Activated naive CD8-positive, alpha-beta T cell treated with anti-CD3 and anti-CD28 coated beads, Interleukin-2, amount 10 ng/mL, durations not matched to agents 7 days and 5 days (primary cell): ENCODE results near the gene RAB3GAP2. TPM values are rescaled to one million over a fixed set of nuclear protein-coding genes. Genes with fewer than 3 reads are reported as not detected.
"Not testable (repeated sequence)": the region's sequence is repeated elsewhere in the genome, so short reads cannot be mapped to it uniquely, and the experiment has no call there.

Source experiments
- ATAC-seq: fragments of 150-1000 bp; cut with Tn5 transposase; one replicate; pipeline ENCODE4 v1.10.0; 2021; ENCODE audit warnings: low read depth, moderate library complexity
- POLR2A ChIA-PET: fragments of 350-600 bp; sonication (Branson Sonifier 250); formaldehyde crosslinking; loops from one replicate; lab custom pipeline; 2021; ENCODE audit warnings: antibody characterized with exemption; lab: Charles Lee
- DNase-seq: peaks from one replicate; pipeline ENCODE4 v3.0.0; 2021
- H3K27ac Mint-ChIP-seq: one replicate; pipeline ENCODE4 v1.8.0; 2022; ENCODE audit warnings: mild to moderate bottlenecking, mixed read lengths
- H3K27me3 Mint-ChIP-seq: one replicate; pipeline ENCODE4 v1.8.0; 2022; ENCODE audit warnings: mild to moderate bottlenecking, moderate library complexity, mixed read lengths
- H3K36me3 Mint-ChIP-seq: one replicate; pipeline ENCODE4 v1.8.0; 2021; ENCODE audit warnings: mild to moderate bottlenecking, mixed read lengths
- H3K4me1 Mint-ChIP-seq: one replicate; pipeline ENCODE4 v1.8.0; 2021; ENCODE audit warnings: mixed read lengths
- H3K4me3 Mint-ChIP-seq: one replicate; pipeline ENCODE4 v1.8.0; 2022; ENCODE audit warnings: mild to moderate bottlenecking, moderate library complexity, mixed read lengths
- H3K9me3 Mint-ChIP-seq: one replicate; pipeline ENCODE4 v1.8.0; 2021; ENCODE audit warnings: mixed read lengths
- total RNA-seq, 2 experiments: library from RNA; stranded (reverse); gene quantifications; one replicate each; pipeline ENCODE4 v1.2.3, GENCODE V29; 2021

Gene RAB3GAP2
- total RNA-seq, 2 experiments from 2014 or later, result 48.9 to 49.6 TPM

GRCh38 chr1:220274251-220274855, 2.1 kb upstream of the RAB3GAP2 start:
- peaks cover 8% of the 10 kb centered on the region for H3K4me1 Mint-ChIP-seq
- H3K27me3 Mint-ChIP-seq, result peaks cover 10% of the 10 kb centered on the region
- no peaks in the 10 kb centered on the region for H3K36me3 Mint-ChIP-seq
- H3K9me3 Mint-ChIP-seq, result no peaks in the 10 kb centered on the region
- no peak for ATAC-seq
- POLR2A ChIA-PET, result no interaction called here
- no peak for DNase-seq
- H3K4me3 Mint-ChIP-seq, result no peak overlapping the region
- no peak overlapping the region for H3K27ac Mint-ChIP-seq

- POLR2A ChIA-PET, result interaction anchor here (0.6 to 1.6 kb wide), 7 partner anchors 9 to 461 kb away, joined by 3 read pairs; no protein-coding TSS in a partner anchor
- Mint-ChIP-seq H3K36me3 (peaks cover 6% of the 10 kb centered on the region), H3K27ac (no peak overlapping the region), H3K9me3 (no peaks in the 10 kb centered on the region), H3K4me1 (peaks cover 18% of the 10 kb centered on the region), H3K27me3 (peaks cover 5% of the 10 kb centered on the region), H3K4me3 (no peak overlapping the region)
- DNase-seq, result no peak
- ATAC-seq, result no peak
These were observed 513 bp upstream of the RAB3GAP2 start for GRCh38 chr1:220272841-220273090.

- POLR2A ChIA-PET, result interaction anchor here (0.7 to 1.6 kb wide), 6 partner anchors 8 to 462 kb away, joined by 3 read pairs; no protein-coding TSS in a partner anchor
- H3K4me1 Mint-ChIP-seq, result peaks cover 21% of the 10 kb centered on the region
- DNase-seq, result no peak
- H3K4me3 Mint-ChIP-seq, result no peak overlapping the region
- H3K27ac Mint-ChIP-seq, result no peak overlapping the region
- no peak for ATAC-seq
- no peaks in the 10 kb centered on the region for H3K9me3 Mint-ChIP-seq
- peaks cover under 1% of the 10 kb centered on the region for H3K27me3 Mint-ChIP-seq
- H3K36me3 Mint-ChIP-seq, result peaks cover 17% of the 10 kb centered on the region
These were observed 577 bp downstream of the RAB3GAP2 start for GRCh38 chr1:220271706-220272046.

GRCh38 chr1:220269036-220269435, 3.2 kb downstream of the RAB3GAP2 start:
- Mint-ChIP-seq H3K27me3 (no peaks in the 10 kb centered on the region), H3K27ac (peak overlapping the region; percentile 71), H3K4me3 (no peak overlapping the region), H3K36me3 (peaks cover 32% of the 10 kb centered on the region), H3K4me1 (peaks cover 22% of the 10 kb centered on the region), H3K9me3 (no peaks in the 10 kb centered on the region)
- DNase-seq, result no peak
- ATAC-seq, result no peak
- POLR2A ChIA-PET, result no interaction called here

- peaks cover 42% of the 10 kb centered on the region for H3K36me3 Mint-ChIP-seq
- peaks cover 20% of the 10 kb centered on the region for H3K4me1 Mint-ChIP-seq
- no peak overlapping the region for H3K4me3 Mint-ChIP-seq
- POLR2A ChIA-PET, result no interaction called here
- no peak overlapping the region for H3K27ac Mint-ChIP-seq
- DNase-seq, result no peak
- H3K27me3 Mint-ChIP-seq, result no peaks in the 10 kb centered on the region
- ATAC-seq, result no peak
- peaks cover 5% of the 10 kb centered on the region for H3K9me3 Mint-ChIP-seq
These were observed 4.6 kb downstream of the RAB3GAP2 start for GRCh38 chr1:220267630-220268029.

- H3K27me3 Mint-ChIP-seq, POLR2A ChIA-PET, ATAC-seq, H3K27ac Mint-ChIP-seq, DNase-seq, H3K4me3 Mint-ChIP-seq: not testable (repeated sequence)
- H3K36me3 Mint-ChIP-seq, result peaks cover 74% of the 10 kb centered on the region
- H3K9me3 Mint-ChIP-seq, result peaks cover 20% of the 10 kb centered on the region
- H3K4me1 Mint-ChIP-seq, result peaks cover 11% of the 10 kb centered on the region
These were observed 12.0 kb downstream of the RAB3GAP2 start for GRCh38 chr1:220260228-220260627.

- H3K27ac Mint-ChIP-seq, DNase-seq, POLR2A ChIA-PET, H3K4me3 Mint-ChIP-seq, ATAC-seq, H3K27me3 Mint-ChIP-seq: not testable (repeated sequence)
- Mint-ChIP-seq H3K4me1 (peaks cover 11% of the 10 kb centered on the region), H3K9me3 (peaks cover 20% of the 10 kb centered on the region), H3K36me3 (peaks cover 77% of the 10 kb centered on the region)
These were observed 12.5 kb downstream of the RAB3GAP2 start for GRCh38 chr1:220259756-220260155.

- ATAC-seq, POLR2A ChIA-PET, H3K27ac Mint-ChIP-seq, H3K4me3 Mint-ChIP-seq, H3K27me3 Mint-ChIP-seq, DNase-seq: not testable (repeated sequence)
- peaks cover 11% of the 10 kb centered on the region for H3K4me1 Mint-ChIP-seq
- H3K9me3 Mint-ChIP-seq, result peaks cover 15% of the 10 kb centered on the region
- peaks cover 83% of the 10 kb centered on the region for H3K36me3 Mint-ChIP-seq
These were observed 16.1 kb downstream of the RAB3GAP2 start for GRCh38 chr1:220256194-220256593.

- Mint-ChIP-seq H3K27ac (no peak overlapping the region), H3K9me3 (peaks cover 20% of the 10 kb centered on the region), H3K27me3 (no peaks in the 10 kb centered on the region), H3K4me3 (no peak overlapping the region), H3K36me3 (peaks cover 84% of the 10 kb centered on the region), H3K4me1 (peaks cover 11% of the 10 kb centered on the region)
- POLR2A ChIA-PET, result no interaction called here
- DNase-seq (no peak), ATAC-seq (no peak)
These were observed 17.0 kb downstream of the RAB3GAP2 start for GRCh38 chr1:220255204-220255603.

- H3K4me3 Mint-ChIP-seq, H3K27ac Mint-ChIP-seq, DNase-seq, H3K27me3 Mint-ChIP-seq, POLR2A ChIA-PET, H3K4me1 Mint-ChIP-seq: not testable (repeated sequence)
- Mint-ChIP-seq H3K9me3 (peaks cover 28% of the 10 kb centered on the region), H3K36me3 (peaks cover 87% of the 10 kb centered on the region)
- ATAC-seq, result peak; percentile 95
These were observed 19.0 kb downstream of the RAB3GAP2 start for GRCh38 chr1:220253290-220253689.

- H3K36me3 Mint-ChIP-seq, result peaks cover 83% of the 10 kb centered on the region
- H3K27me3 Mint-ChIP-seq, result no peaks in the 10 kb centered on the region
- H3K4me3 Mint-ChIP-seq, result no peak overlapping the region
- no peak for DNase-seq
- POLR2A ChIA-PET, result no interaction called here
- no peak overlapping the region for H3K27ac Mint-ChIP-seq
- H3K4me1 Mint-ChIP-seq, result peaks cover 2% of the 10 kb centered on the region
- H3K9me3 Mint-ChIP-seq, result peaks cover 31% of the 10 kb centered on the region
- ATAC-seq, result no peak
These were observed 21.0 kb downstream of the RAB3GAP2 start for GRCh38 chr1:220251272-220251671.

GRCh38 chr1:220250681-220251080, 21.6 kb downstream of the RAB3GAP2 start:
- H3K9me3 Mint-ChIP-seq, result peaks cover 33% of the 10 kb centered on the region
- peaks cover 82% of the 10 kb centered on the region for H3K36me3 Mint-ChIP-seq
- no peak overlapping the region for H3K27ac Mint-ChIP-seq
- no peaks in the 10 kb centered on the region for H3K27me3 Mint-ChIP-seq
- POLR2A ChIA-PET, result no interaction called here
- H3K4me1 Mint-ChIP-seq, result peaks cover 1% of the 10 kb centered on the region
- H3K4me3 Mint-ChIP-seq, result no peak overlapping the region
- no peak for DNase-seq
- ATAC-seq, result no peak

- peaks cover 38% of the 10 kb centered on the region for H3K9me3 Mint-ChIP-seq
- H3K27me3 Mint-ChIP-seq, result no peaks in the 10 kb centered on the region
- H3K4me1 Mint-ChIP-seq, result peaks cover 1% of the 10 kb centered on the region
- no peak for DNase-seq
- no peak for ATAC-seq
- POLR2A ChIA-PET, result no interaction called here
- H3K36me3 Mint-ChIP-seq, result peaks cover 80% of the 10 kb centered on the region
- H3K4me3 Mint-ChIP-seq, result no peak overlapping the region
- H3K27ac Mint-ChIP-seq, result no peak overlapping the region
These were observed 22.7 kb downstream of the RAB3GAP2 start for GRCh38 chr1:220249522-220249921.

GRCh38 chr1:220248715-220249265, 23.5 kb downstream of the RAB3GAP2 start:
- ATAC-seq, DNase-seq, H3K27ac Mint-ChIP-seq, H3K4me1 Mint-ChIP-seq, POLR2A ChIA-PET, H3K4me3 Mint-ChIP-seq, H3K27me3 Mint-ChIP-seq: not testable (repeated sequence)
- Mint-ChIP-seq H3K36me3 (peaks cover 80% of the 10 kb centered on the region), H3K9me3 (peaks cover 42% of the 10 kb centered on the region)
